HG03066 (cell line): Measurements from ENCODE around the gene ATP2B1.

Experiments used
- ATAC-seq: cut with Tn5 transposase; IDR thresholded peaks from one replicate; pipeline ENCODE4 v1.9.1; 2021; ENCODE audit warnings: low read depth; ENCODE audit not compliant: unreplicated experiment

The ATP2B1 gene

GRCh38 chr12:89552376-89552775 lies 156.3 kb downstream of the ATP2B1 start:
- ATAC-seq: no peak

GRCh38 chr12:89551747-89552146 lies 156.9 kb downstream of the ATP2B1 start:
- no peak for ATAC-seq

GRCh38 chr12:89547101-89547500 lies 161.5 kb downstream of the ATP2B1 start:
- no peak for ATAC-seq

- ATAC-seq: no peak
These were observed 162.5 kb downstream of the ATP2B1 start for GRCh38 chr12:89546151-89546550.

GRCh38 chr12:89544681-89545184 lies 163.9 kb downstream of the ATP2B1 start:
- ATAC-seq: no peak

- no peak for ATAC-seq
These were observed 164.6 kb downstream of the ATP2B1 start for GRCh38 chr12:89544022-89544421.

- peak; percentile 77 for ATAC-seq
These were observed 165.6 kb downstream of the ATP2B1 start for GRCh38 chr12:89542912-89543592.

GRCh38 chr12:89542236-89542635 lies 166.4 kb downstream of the ATP2B1 start:
- no peak for ATAC-seq

- no peak for ATAC-seq
These were observed 168.1 kb downstream of the ATP2B1 start for GRCh38 chr12:89540586-89540985.

- ATAC-seq: no peak
These were observed 169.0 kb downstream of the ATP2B1 start for GRCh38 chr12:89539426-89540223.

GRCh38 chr12:89538897-89539296 lies 169.7 kb downstream of the ATP2B1 start:
- no peak for ATAC-seq
